ENCODE measurements around the gene ADARB1. TPM values are rescaled to one million over a fixed set of nuclear protein-coding genes. Genes with fewer than 3 reads are reported as not detected.

The ADARB1 gene
- total RNA-seq, 1 donor from 2014 or later: 15.9 TPM

DNA sequence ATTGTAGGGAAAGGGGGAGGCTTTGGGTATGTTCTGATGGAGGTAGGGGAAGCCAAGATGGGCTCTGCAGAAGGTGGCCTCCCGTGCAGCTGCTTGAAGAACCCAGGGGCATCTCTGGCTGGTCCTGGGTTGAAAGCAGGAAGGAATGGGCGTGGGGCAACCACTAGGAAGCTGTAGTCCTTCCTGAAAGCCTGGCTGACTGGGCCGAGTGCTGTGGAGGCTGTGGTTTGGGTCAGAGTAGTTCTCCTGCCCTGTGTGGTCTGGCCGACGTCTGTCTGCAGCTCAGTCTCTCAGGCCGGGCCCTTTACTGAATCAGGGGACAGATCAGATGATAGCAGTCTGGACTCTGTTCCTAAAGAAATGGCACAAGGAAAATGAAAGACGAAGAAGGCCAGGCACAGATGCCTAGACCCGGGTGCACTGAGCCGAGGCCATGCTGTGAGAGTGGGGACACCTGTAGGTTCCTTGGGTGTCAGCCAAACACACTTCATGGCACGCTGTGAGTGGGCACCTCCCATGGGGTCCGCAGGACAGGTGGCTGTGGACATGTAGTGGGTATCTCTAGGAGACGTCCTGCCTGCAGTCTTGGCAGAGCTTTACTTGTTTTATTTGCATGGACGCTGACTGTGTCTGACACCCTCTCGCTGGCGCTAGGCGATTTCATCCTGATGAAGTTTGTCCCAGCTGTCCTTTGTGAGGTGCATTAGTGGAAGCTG, 126.4 kb downstream of the ADARB1 start:
- DNase-seq (ENCODE audit: low read depth in 2 of 2): peak in 1 of 2 donors; percentile 6

DNA sequence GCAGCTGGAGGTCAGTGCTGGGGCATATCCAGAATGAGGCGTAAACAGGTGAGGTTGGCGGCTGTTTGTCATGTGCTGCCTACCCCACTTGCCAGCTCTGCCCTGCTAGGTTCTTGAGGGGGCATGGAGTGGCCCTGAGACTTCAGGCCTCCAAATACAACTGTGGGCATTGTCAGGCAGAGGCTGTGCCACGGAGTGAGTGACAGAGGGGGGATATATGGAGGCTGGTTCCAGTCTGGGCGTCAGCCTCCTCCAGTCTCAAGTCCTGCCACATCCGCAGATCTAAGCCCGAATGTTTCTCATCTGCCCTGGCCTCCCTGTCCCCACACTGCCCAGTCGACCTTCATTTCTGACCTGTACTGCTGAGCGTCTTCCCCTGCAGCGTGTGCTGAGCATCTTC, 128.0 kb downstream of the ADARB1 start:
- no peak for DNase-seq (ENCODE audit: low read depth in 2 of 2)

DNA sequence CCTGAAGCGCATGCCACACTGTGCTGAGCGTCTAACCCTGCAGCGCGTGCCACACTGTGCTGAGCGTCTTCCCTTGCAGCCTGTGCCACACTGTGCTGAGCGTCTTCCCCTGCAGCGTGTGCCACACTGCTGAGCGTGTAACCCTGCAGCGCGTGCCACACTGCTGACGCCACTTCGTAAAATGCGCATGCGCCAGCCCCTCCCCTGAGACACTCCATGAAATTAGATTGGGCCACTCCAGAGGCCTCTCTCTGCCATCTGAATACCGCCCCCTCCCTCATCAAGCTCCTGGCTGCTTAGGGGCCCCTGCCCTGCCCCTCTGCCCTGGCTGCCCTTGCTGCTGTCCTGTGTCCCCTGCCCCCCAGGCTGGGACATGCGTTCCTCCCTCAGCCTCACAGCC, 128.5 kb downstream of the ADARB1 start:
- no peak for DNase-seq (ENCODE audit: low read depth in 2 of 2)

GRCh38 chr21:45203983-45204382, 129.6 kb downstream of the ADARB1 start:
- no peak for DNase-seq (ENCODE audit: low read depth in 2 of 2)

GRCh38 chr21:45204395-45204794, 130.0 kb downstream of the ADARB1 start:
- DNase-seq (ENCODE audit: low read depth in 2 of 2): no peak

DNA sequence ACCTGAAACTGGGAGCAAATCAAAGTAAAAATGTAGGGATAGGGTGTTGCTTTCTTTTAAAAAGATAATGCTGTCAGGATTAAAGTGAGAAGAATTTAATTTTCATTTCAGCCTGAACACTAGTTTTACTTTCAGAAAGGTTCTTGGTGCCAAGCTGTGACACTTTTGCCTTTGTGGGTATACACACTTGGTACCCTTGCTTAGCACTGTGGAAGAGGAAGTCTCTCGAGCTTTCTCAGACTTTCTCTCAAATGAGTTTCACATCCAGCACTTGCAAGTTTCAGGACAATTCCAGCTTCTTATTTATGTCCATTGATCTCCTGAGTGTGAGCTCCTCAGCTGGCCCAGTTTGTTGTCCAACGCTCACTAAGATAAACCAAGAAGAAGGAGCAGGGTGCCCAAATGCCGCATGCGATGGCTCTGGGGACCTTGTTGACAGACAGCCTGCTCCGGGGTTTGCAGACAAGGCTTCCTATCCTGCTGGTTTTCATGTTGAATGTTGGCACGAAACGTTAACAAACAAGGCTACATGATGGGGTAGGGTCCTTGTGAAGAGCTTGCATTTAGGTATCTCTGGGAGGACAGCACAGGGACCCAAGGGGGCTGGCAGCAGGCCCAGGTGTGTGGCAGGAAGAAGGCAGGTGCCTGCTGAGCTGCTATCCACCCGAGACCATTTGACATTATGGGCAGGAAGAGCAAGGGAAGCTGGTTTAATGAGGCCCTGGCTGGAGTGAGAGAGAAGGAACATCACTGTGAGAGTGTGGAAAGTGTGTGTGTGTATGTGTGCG, 133.7 kb downstream of the ADARB1 start:
- no peak for DNase-seq (ENCODE audit: low read depth in 2 of 2)

DNA sequence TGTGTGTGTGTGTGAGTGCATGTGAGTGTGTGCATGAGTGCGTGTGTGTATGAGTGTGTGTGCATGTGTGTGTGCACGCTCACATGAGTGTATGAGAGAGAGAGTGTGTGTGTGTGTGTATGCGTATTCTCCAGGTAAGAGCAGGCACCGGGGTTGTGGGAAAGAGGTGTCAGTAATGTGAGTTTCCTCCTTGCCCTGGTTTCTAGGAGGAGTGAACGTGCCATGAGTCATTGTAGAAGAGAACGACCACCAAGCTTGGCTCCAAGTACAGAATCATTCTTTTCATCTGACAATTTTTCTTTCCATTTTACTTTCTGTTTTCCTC, 134.2 kb downstream of the ADARB1 start:
- DNase-seq (ENCODE audit: low read depth in 2 of 2): no peak

DNA sequence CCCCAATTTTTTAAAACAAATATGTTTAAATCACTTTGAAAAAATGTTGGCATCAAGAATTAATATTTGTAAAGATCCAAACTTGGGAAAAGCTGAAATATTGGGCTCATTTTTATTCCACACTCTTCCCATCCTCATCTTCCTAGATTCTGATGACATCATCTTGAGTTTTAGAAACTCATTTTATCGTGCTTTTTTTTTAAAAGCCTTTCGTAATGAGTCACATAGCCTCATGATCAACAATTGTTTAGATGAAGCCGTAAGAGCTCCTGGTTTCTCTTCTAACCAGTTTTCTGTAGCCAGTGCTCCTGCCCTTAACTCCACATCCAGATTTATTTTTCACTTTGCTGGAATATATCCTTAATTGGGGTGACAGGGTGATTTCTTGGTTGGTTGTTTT, 134.7 kb downstream of the ADARB1 start:
- DNase-seq (ENCODE audit: low read depth in 2 of 2): peak in 1 of 2 donors; percentile 26

GRCh38 chr21:45209685-45210284, 135.4 kb downstream of the ADARB1 start:
- no peak for DNase-seq (ENCODE audit: low read depth in 2 of 2)

DNA sequence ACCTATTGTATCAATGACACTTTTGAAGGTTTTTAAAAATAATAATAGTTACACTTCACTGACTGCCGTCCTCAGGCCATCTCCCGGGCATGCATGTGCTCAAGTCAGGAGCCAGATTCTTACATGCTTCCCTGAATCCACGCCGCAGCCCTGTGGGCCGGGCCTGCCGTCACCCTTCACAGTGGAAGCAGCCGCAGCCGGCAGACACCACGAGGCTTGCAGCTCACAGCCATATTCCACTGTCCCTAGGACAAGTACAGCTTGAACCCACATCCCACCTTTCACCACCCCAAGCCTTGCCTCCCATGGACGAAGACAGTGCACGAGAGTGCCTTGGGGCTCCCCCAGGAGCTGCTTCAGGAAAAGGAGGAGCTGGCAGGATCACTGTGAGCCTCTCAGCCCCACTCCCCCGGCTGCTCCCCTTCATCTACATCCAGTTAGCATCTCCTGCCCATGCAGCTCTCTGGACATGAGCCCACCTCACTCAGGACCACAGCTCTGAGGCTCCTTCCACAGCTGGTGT, 136.1 kb downstream of the ADARB1 start:
- no peak for DNase-seq (ENCODE audit: low read depth in 2 of 2)

- DNase-seq (ENCODE audit: low read depth in 2 of 2): no peak
These were observed 137.3 kb downstream of the ADARB1 start for GRCh38 chr21:45211661-45212060.

- DNase-seq (ENCODE audit: low read depth in 2 of 2): no peak
These were observed 139.0 kb downstream of the ADARB1 start for GRCh38 chr21:45213392-45213791.

- DNase-seq (ENCODE audit: low read depth in 2 of 2): no peak
These were observed 140.8 kb downstream of the ADARB1 start for GRCh38 chr21:45215213-45215612.

DNA sequence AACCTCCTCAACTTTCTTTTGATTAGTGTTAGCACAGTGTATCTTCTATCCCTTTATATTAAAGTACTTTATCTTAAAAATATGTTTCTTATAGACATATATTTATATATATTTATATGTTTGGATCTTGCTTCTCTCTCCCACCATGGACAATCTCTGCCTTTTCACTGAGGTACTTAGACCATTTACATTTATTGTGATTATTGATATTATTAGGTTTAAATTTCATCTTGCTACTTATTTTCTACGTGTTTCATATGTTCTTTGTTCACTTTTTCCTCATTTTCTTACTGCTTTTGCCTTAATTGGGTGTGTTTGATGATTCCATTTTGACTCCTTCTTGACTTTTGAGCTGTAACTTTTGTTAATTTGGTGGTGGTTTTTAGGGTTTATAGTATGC, 142.6 kb downstream of the ADARB1 start:
- no peak for DNase-seq (ENCODE audit: low read depth in 2 of 2)

DNA sequence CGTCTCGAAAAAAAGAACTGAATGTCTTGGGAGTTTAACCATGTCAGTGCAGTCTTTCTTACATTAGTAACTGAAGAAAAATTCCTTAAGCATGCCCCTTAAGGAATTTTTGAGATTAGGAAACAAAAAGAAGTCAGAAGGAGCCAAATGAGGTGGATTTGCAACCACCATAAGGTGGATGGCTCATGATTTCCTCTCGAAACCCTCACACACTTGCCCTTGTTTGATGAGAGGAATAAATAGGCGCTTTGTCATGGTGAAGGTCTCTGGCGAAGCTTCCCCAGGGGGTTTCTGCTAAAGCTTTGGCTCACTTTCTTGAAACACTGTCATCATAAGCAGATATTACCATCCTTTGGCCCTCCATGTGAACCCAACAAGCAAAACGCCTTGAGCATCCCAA, 145.1 kb downstream of the ADARB1 start:
- DNase-seq (ENCODE audit: low read depth in 2 of 2): no peak

- DNase-seq (ENCODE audit: low read depth in 2 of 2): no peak
These were observed 145.7 kb downstream of the ADARB1 start for GRCh38 chr21:45220071-45220481.

GRCh38 chr21:45220714-45221490, 146.5 kb downstream of the ADARB1 start:
- DNase-seq (ENCODE audit: low read depth in 2 of 2): no peak

DNA sequence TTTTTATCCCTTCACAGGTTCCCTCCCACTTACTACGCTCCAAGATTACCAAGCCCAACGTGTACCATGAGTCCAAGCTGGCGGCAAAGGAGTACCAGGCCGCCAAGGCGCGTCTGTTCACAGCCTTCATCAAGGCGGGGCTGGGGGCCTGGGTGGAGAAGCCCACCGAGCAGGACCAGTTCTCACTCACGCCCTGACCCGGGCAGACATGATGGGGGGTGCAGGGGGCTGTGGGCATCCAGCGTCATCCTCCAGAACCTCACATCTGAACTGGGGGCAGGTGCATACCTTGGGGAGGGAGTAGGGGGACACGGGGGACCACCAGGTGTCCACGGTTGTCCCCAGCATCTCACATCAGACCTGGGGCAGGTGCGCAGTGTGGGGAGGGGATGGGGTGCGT, 147.6 kb downstream of the ADARB1 start:
- DNase-seq (ENCODE audit: low read depth in 2 of 2): no peak

- DNase-seq (ENCODE audit: low read depth in 2 of 2): no peak
These were observed 149.1 kb downstream of the ADARB1 start for GRCh38 chr21:45223236-45224185.

GRCh38 chr21:45224189-45224938, 150.0 kb downstream of the ADARB1 start:
- DNase-seq (ENCODE audit: low read depth in 2 of 2): no peak

Measured in dermis microvascular lymphatic vessel endothelial cell (primary cell).